Mesenchymal stem cell (in vitro differentiated cells and primary cell): ENCODE results near the gene DFFA.

ENCODE experiments used
- DNase-seq: peaks from one replicate; pipeline ENCODE4 v3.0.0-alpha.2; 2013
- H2AFZ ChIP-seq: one replicate; pipeline ENCODE4 v1.6.1; 2013; ENCODE audit warnings: low read depth, mild to moderate bottlenecking, control low read depth, inconsistent platforms, low read length, moderate library complexity
- H2AK5ac ChIP-seq: 2 replicates; pipeline ENCODE4 v1.6.1; 2013; ENCODE audit warnings: low read length, moderate library complexity, mild to moderate bottlenecking, inconsistent platforms; ENCODE audit not compliant: severe bottlenecking
- H2BK120ac ChIP-seq: one replicate; pipeline ENCODE4 v1.6.1; 2013; ENCODE audit warnings: low read depth, mild to moderate bottlenecking, inconsistent platforms, low read length, moderate library complexity
- H2BK12ac ChIP-seq, 2 experiments: one replicate each; pipeline ENCODE4 v1.6.1; 2013; ENCODE audit warnings: inconsistent platforms in 2 of 2, low read length in 2 of 2, mild to moderate bottlenecking in 2 of 2, moderate library complexity in 2 of 2, control low read depth in 1 of 2
- H2BK15ac ChIP-seq: one replicate; pipeline ENCODE4 v1.6.1; 2013; ENCODE audit warnings: mild to moderate bottlenecking, low read depth, inconsistent platforms; ENCODE audit not compliant: poor library complexity, severe bottlenecking
- H2BK5ac ChIP-seq: 2 replicates; pipeline ENCODE4 v1.6.1; 2013; ENCODE audit warnings: low read depth, mild to moderate bottlenecking, low read length, control low read depth, inconsistent platforms; ENCODE audit not compliant: poor library complexity, severe bottlenecking
- H3K14ac ChIP-seq, 2 experiments: one replicate each; pipeline ENCODE4 v1.6.1; 2013; ENCODE audit warnings: inconsistent platforms in 2 of 2, low read length in 2 of 2, control low read depth in 1 of 2, mild to moderate bottlenecking in 1 of 2, moderate library complexity in 1 of 2
- H3K18ac ChIP-seq, 2 experiments: one replicate each; pipeline ENCODE4 v1.6.1; 2013; ENCODE audit warnings: inconsistent platforms in 2 of 2, low read length in 2 of 2, control low read depth in 1 of 2, low read depth in 1 of 2, mild to moderate bottlenecking in 1 of 2
- H3K23ac ChIP-seq, 2 experiments: one replicate each; pipeline ENCODE4 v1.6.1; 2013; ENCODE audit warnings: inconsistent platforms in 2 of 2, low read length in 2 of 2, mild to moderate bottlenecking in 2 of 2, moderate library complexity in 2 of 2, control low read depth in 1 of 2
- H3K27ac ChIP-seq: 2 replicates; pipeline ENCODE4 v1.5.1; 2013; ENCODE audit warnings: mild to moderate bottlenecking, moderate library complexity, low read length, control low read depth, inconsistent platforms; ENCODE audit not compliant: poor library complexity, severe bottlenecking
- H3K27me3 ChIP-seq, 2 experiments: 2 replicates each; pipeline versions ENCODE4 v1.6.1 to v1.7.0; 2013; ENCODE audit warnings: low read length in 2 of 2, mild to moderate bottlenecking in 2 of 2, moderate library complexity in 2 of 2, control low read depth in 1 of 2, inconsistent platforms in 1 of 2; ENCODE audit not compliant: control insufficient read depth in 1 of 2, insufficient read depth in 1 of 2
- H3K36me3 ChIP-seq, 2 experiments: 2 replicates each; pipeline versions ENCODE4 v1.6.1 to v1.7.0; 2013; ENCODE audit warnings: low read length in 2 of 2, control low read depth in 1 of 2, inconsistent platforms in 1 of 2, low read depth in 1 of 2, mild to moderate bottlenecking in 1 of 2; ENCODE audit not compliant: insufficient read depth in 2 of 2, control insufficient read depth in 1 of 2
- H3K4ac ChIP-seq, 2 experiments: one replicate each; pipeline ENCODE4 v1.6.1; 2013; ENCODE audit warnings: inconsistent platforms in 2 of 2, low read length in 2 of 2, mild to moderate bottlenecking in 2 of 2, moderate library complexity in 2 of 2, control low read depth in 1 of 2, low read depth in 1 of 2
- H3K4me1 ChIP-seq: 2 replicates; pipeline ENCODE4 v1.6.1; 2013; ENCODE audit warnings: low read depth, low read length, control low read depth; ENCODE audit not compliant: control insufficient read depth, insufficient read depth
- H3K4me2 ChIP-seq: 2 replicates; pipeline ENCODE4 v1.6.1; 2013; ENCODE audit warnings: low read length, mild to moderate bottlenecking, inconsistent platforms; ENCODE audit not compliant: poor library complexity, severe bottlenecking
- H3K4me3 ChIP-seq, 2 experiments: 2 replicates each; pipeline versions ENCODE4 v1.5.1 to v1.7.0; 2013; ENCODE audit warnings: low read length in 2 of 2, mild to moderate bottlenecking in 2 of 2, control low read depth in 1 of 2, low read depth in 1 of 2; ENCODE audit not compliant: insufficient read depth in 1 of 2
- H3K79me1 ChIP-seq: replicated peaks from 2 replicates; pipeline ENCODE4 v1.6.1; 2013; ENCODE audit warnings: mild to moderate bottlenecking, control low read depth, low read length, inconsistent platforms; ENCODE audit not compliant: poor library complexity, severe bottlenecking
- H3K9ac ChIP-seq: 2 replicates; pipeline ENCODE4 v1.7.0; 2013; ENCODE audit warnings: mild to moderate bottlenecking, low read length, moderate library complexity
- H3K9me3 ChIP-seq: 2 replicates; pipeline ENCODE4 v1.7.0; 2013; ENCODE audit warnings: mild to moderate bottlenecking, low read length; ENCODE audit not compliant: control insufficient read depth
- H4K8ac ChIP-seq: one replicate; pipeline ENCODE4 v1.6.1; 2013; ENCODE audit warnings: inconsistent platforms, mild to moderate bottlenecking, low read length, moderate library complexity
- H4K91ac ChIP-seq: one replicate; pipeline ENCODE4 v1.6.1; 2013; ENCODE audit warnings: mild to moderate bottlenecking, low read length, inconsistent platforms
- WGBS: methylation state at CpG from one replicate; pipeline ENCODE4 v1.1.7; 2013; ENCODE audit warnings: mixed read lengths; 5-methylcytosine and 5-hydroxymethylcytosine counted together

The DFFA gene

GRCh38 chr1:10471411-10472219 is 714 bp downstream of the DFFA start:
- Histone ChIP-seq H3K4ac (peak overlapping the region in 1 of 2 experiments; percentile 24), H2BK120ac (no peak overlapping the region), H3K79me1 (peaks cover 15% of the 10 kb centered on the region), H3K4me2 (peak overlapping the region; percentile 80), H3K4me3 (peak overlapping the region; percentile 68 to 86), H3K27ac (peak overlapping the region; percentile 15), H2AK5ac (no peak overlapping the region), H3K18ac (peak overlapping the region in 1 of 2 experiments; percentile 26), H2BK5ac (no peak overlapping the region), H2AFZ (peak overlapping the region; percentile 79), H3K23ac (peak overlapping the region in 1 of 2 experiments; percentile 23), H3K4me1 (peaks cover 5% of the 10 kb centered on the region), H4K91ac (peak overlapping the region; percentile 18), H2BK15ac (no peak overlapping the region), H3K27me3 (no peaks in the 10 kb centered on the region), H3K9ac (peak overlapping the region; percentile 78), H4K8ac (peak overlapping the region; percentile 75), H3K9me3 (no peaks in the 10 kb centered on the region), H3K36me3 (peaks cover 4 to 24% of the 10 kb centered on the region in 2 experiments), H3K14ac (no peak overlapping the region), H2BK12ac (no peak overlapping the region)
- under 1% methylated on average over 22 of the region's 23 CpGs for WGBS
- no peak for DNase-seq

DNA sequence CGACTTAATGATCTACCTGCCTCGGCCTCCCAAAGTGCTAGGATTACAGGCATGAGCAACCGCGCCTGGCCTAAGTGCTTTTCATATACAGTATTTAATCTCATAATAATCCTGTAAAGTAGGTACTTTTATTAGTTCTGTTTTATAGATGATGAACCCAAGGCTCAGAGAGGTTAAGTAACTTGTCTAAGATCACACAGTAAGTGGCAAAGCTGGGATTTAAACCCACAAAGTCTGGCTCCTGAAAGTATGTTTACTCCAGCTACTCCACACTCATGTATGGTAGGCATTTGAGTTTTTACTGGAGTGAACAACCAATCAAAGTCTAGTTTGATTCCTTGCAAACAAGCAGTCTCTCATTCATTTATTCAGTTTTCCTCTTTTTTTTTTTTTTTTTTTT is 2.3 kb downstream of the DFFA start:
- Histone ChIP-seq H2AFZ (no peak overlapping the region), H2BK120ac (no peak overlapping the region), H3K23ac (no peak overlapping the region), H3K4me3 (no peak overlapping the region), H3K9me3 (no peaks in the 10 kb centered on the region), H3K4me2 (no peak overlapping the region), H3K27ac (no peak overlapping the region), H3K9ac (no peak overlapping the region), H2AK5ac (no peak overlapping the region), H2BK5ac (no peak overlapping the region), H3K79me1 (peaks cover 10% of the 10 kb centered on the region), H2BK15ac (no peak overlapping the region), H3K27me3 (no peaks in the 10 kb centered on the region), H3K18ac (no peak overlapping the region), H3K14ac (no peak overlapping the region), H3K4me1 (peaks cover 3% of the 10 kb centered on the region), H3K4ac (no peak overlapping the region), H2BK12ac (no peak overlapping the region), H4K8ac (no peak overlapping the region), H4K91ac (no peak overlapping the region), H3K36me3 (peaks cover 20 to 33% of the 10 kb centered on the region in 2 experiments)
- DNase-seq = no peak
- no CpG with 5 or more reads among the region's 4 CpGs for WGBS

- no peak overlapping the region for H3K27ac ChIP-seq
- H2BK12ac ChIP-seq = no peak overlapping the region
- no peak overlapping the region for H4K91ac ChIP-seq
- H3K79me1 ChIP-seq = peaks cover 14% of the 10 kb centered on the region
- peaks cover 42 to 52% of the 10 kb centered on the region in 2 experiments for H3K36me3 ChIP-seq
- no peak overlapping the region for H2AFZ ChIP-seq
- no peak overlapping the region for H3K4me2 ChIP-seq
- WGBS = 100% methylated on average over 2 of the region's 2 CpGs
- DNase-seq = no peak
- H2BK5ac ChIP-seq = no peak overlapping the region
- H3K27me3 ChIP-seq = no peaks in the 10 kb centered on the region
- no peak overlapping the region for H2AK5ac ChIP-seq
- H3K4me1 ChIP-seq = peaks cover 3% of the 10 kb centered on the region
- H3K4me3 ChIP-seq = no peak overlapping the region
- no peak overlapping the region for H4K8ac ChIP-seq
- H3K9me3 ChIP-seq = no peaks in the 10 kb centered on the region
- no peak overlapping the region for H3K14ac ChIP-seq
- no peak overlapping the region for H3K4ac ChIP-seq
- no peak overlapping the region for H3K9ac ChIP-seq
- no peak overlapping the region for H3K23ac ChIP-seq
- no peak overlapping the region for H2BK15ac ChIP-seq
- no peak overlapping the region for H2BK120ac ChIP-seq
- no peak overlapping the region for H3K18ac ChIP-seq
These were observed 5.3 kb downstream of the DFFA start for GRCh38 chr1:10467078-10467477.

DNA sequence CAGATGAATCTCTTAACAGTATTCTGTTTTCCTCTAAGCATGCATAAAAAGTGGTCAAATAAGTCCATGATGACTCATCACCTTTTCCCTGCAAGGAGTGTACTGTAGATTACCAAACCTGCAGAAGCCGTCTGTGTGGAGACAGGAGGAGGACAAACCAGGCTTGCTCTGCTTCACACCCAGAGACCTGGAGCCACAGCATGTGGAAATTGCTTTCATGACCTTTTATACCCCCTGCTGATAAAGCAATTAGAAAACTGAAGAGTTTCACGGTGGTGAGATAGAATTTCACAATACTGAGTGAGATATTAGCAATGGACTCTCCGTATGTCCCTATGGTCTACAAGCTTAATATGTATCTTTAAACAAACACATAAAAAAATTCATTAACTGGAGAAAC is 13.1 kb downstream of the DFFA start:
- H3K9ac ChIP-seq = no peak overlapping the region
- no peaks in the 10 kb centered on the region for H3K27me3 ChIP-seq
- H3K79me1 ChIP-seq = peaks cover 8% of the 10 kb centered on the region
- H3K4me3 ChIP-seq = no peak overlapping the region
- H3K18ac ChIP-seq = no peak overlapping the region
- H2BK5ac ChIP-seq = no peak overlapping the region
- no peak overlapping the region for H2AK5ac ChIP-seq
- H2BK12ac ChIP-seq = no peak overlapping the region
- H3K27ac ChIP-seq = peak overlapping the region; percentile 19
- no peak overlapping the region for H2BK15ac ChIP-seq
- H3K4ac ChIP-seq = no peak overlapping the region
- no peak overlapping the region for H2AFZ ChIP-seq
- WGBS = 21% methylated on average over 2 of the region's 3 CpGs
- no peak overlapping the region for H4K8ac ChIP-seq
- peak; percentile 83 for DNase-seq
- H3K14ac ChIP-seq = no peak overlapping the region
- H3K4me2 ChIP-seq = no peak overlapping the region
- H2BK120ac ChIP-seq = no peak overlapping the region
- peaks cover 7% of the 10 kb centered on the region for H3K4me1 ChIP-seq
- no peak overlapping the region for H4K91ac ChIP-seq
- H3K23ac ChIP-seq = no peak overlapping the region
- peaks cover 26 to 29% of the 10 kb centered on the region in 2 experiments for H3K36me3 ChIP-seq
- no peaks in the 10 kb centered on the region for H3K9me3 ChIP-seq
